ENCODE data around the gene SYNE2.
"Not testable (repeated sequence)": the region's sequence is repeated elsewhere in the genome, so short reads cannot be mapped to it uniquely, and the experiment has no call there.

SYNE2 gene

GRCh38 chr14:63852817-63853731 lies at the start of gene SYNE2:
Gene SYNE2, plus strand, starts transcription at chr14:63853004. Its CDS starts 56,145 bp downstream, at chr14:63909149.
- in situ Hi-C loops (cut with MboI; ENCODE audit: low sequenced_read_pairs), result no loop called here

DNA sequence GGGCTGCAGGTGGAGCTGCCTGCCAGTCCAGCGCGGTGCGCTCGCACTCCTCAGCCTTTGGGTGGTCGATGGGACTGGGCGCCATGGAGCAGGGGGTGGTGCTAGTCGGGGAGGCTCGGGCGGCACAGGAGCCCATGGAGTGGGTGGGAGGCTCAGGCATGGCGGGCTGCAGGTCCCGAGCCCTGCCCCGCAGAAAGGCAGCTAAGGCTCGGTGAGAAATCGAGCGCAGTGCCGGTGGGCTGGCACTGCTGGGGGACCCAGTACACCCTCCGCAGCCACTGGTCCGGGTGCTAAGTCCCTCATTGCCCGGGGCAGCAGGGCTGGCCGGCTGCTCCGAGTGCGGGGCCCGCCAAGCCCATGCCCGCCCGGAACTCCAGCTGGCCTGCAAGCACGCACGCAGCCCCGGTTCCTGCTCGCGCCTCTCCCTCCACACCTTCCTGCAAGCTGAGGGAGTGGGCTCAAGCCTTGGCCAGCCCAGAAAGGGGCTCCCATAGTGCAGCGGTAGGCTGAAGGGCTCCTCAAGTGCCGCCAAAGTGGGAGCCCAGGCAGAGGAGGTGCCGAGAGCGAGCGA lies 49.5 kb upstream of the SYNE2 start:
- in situ Hi-C loops (cut with MboI; ENCODE audit: low sequenced_read_pairs), result not testable (repeated sequence)

DNA sequence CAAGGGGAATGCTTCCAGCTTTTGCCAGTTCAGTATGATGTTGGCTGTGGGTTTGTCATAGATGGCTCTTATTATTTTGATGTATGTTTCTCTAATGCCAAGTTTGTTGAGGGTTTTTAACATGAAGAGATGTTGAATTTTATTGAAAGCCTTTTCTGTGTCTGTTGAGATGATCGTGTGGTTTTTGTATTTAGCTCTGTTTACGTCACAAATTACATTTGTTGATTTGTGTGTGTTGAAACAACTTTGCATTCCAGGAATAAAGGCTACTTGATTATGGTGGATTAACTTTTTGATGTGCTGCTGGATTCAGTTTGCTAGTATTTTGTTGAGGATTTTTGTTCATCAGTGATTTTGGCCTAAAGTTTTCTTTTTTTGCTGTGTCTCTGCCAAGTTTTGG lies 46.7 kb upstream of the SYNE2 start:
- in situ Hi-C loops (cut with MboI; ENCODE audit: low sequenced_read_pairs), result not testable (repeated sequence)

GRCh38 chr14:63811692-63812091 lies 41.1 kb upstream of the SYNE2 start:
- in situ Hi-C loops (cut with MboI; ENCODE audit: low sequenced_read_pairs), result not testable (repeated sequence)

GRCh38 chr14:63833728-63834127 lies 19.1 kb upstream of the SYNE2 start:
- in situ Hi-C loops (cut with MboI; ENCODE audit: low sequenced_read_pairs), result no loop called here

DNA sequence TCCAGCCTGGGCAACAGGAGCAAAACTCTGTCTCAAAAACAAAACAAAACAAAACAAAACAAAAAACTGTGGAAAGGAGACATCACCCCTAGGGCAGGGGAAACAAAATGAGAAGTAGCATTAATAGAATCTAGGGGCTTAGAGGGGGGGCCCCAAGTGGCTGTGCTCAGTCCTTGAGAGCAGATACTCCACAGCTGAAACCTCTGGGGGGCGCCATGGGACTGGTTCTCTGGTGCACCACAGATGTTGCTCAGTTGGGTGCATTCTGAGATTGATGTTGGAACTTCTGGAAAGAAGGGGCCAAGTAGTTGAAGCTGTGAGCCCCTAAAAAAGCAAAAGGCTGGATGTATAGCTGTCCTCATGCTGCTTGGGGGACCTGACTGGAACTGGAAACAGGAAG lies 11.8 kb upstream of the SYNE2 start:
- in situ Hi-C loops (cut with MboI; ENCODE audit: low sequenced_read_pairs), result no loop called here

DNA sequence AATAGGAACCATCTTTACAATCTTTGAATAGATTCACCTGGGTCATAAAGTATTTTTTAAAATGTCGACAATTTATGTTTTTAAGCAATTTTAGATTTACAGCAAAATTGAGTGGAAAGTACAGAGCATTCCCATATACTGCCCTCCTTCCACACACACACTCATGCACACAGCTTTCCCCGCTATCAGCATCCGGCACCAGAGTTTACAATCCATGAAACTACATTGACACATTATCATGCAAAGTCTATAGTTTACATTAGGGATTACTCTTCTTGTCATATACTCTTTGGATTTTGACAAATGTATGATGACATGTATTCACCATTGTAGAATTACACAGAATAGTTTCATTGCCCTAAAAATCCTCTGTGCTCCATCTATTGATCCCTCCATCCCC lies 9.0 kb upstream of the SYNE2 start:
- in situ Hi-C loops (cut with MboI; ENCODE audit: low sequenced_read_pairs), result no loop called here

DNA sequence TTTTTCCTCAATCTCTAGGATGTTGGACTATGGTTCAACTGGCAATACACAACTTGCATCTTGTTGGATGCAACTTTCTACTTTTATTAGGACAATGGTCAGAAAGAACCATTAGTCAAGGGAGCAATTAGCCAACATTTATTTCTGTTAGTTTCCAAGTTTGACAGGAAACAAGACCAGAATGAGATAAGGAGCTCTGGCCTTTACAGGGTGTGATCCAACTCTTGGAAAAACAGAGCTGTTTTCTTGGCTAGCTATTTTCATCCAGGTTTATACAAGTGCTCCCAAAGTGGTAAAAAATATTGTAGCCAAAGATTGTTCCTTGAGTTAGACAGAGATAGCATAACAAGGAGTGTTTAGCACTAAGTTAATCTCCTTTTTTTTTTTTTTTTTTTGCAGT lies 3.9 kb upstream of the SYNE2 start:
- in situ Hi-C loops (cut with MboI; ENCODE audit: low sequenced_read_pairs), result no loop called here

GRCh38 chr14:63852271-63852816 lies 460 bp upstream of the SYNE2 start:
- in situ Hi-C loops (cut with MboI; ENCODE audit: low sequenced_read_pairs), result no loop called here

GRCh38 chr14:63853831-63854293 lies 1.1 kb downstream of the SYNE2 start:
- in situ Hi-C loops (cut with MboI; ENCODE audit: low sequenced_read_pairs), result no loop called here

DNA sequence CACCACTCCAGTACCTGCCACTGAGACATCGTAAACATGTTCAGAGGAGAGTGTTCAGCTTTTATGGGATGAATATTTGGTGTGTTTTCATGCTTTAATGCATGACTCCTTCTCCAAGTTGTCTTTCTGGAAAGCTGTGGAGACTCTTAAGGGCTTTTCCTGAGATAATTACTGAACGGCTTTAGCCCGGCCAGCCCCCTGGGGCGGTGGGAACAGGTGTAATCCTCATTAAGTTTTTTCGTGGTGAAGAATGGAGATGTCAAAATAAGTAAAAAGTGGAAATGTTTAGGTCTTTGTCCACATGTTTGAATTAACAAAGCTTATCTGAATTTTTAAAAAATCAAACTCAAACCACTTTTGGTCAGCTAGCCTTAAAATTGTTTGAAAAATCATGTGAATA lies 1.5 kb downstream of the SYNE2 start:
- in situ Hi-C loops (cut with MboI; ENCODE audit: low sequenced_read_pairs), result no loop called here

- in situ Hi-C loops (cut with MboI; ENCODE audit: low sequenced_read_pairs), result no loop called here
Observed at GRCh38 chr14:63855281-63855680, 2.5 kb downstream of the SYNE2 start.

DNA sequence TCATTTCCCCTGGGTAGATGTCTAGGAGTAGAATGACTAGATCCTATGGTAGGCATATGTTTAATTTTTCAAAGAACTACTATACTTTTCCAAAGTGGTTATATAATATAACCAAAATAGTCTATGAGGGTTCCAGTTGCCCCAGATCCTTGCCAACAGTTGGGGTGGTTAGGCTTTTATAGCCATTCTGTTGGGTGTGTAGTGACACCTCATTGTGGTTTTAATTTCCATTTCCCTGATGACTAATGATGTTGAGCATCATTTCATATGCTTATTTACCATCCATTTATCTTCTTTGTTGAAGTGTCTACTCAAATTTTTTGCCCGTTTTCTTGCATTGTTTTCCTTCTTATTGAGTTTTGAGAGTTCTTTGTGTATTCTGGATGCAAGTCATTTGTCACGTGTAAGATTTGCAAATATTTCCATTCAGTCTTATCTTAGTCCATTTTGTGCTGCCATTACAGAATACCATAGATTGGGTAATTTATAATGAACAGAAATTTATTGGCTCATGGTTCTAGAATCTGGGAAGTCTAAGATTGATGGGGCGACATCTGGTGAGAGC lies 4.7 kb downstream of the SYNE2 start:
- in situ Hi-C loops (cut with MboI; ENCODE audit: low sequenced_read_pairs), result no loop called here

DNA sequence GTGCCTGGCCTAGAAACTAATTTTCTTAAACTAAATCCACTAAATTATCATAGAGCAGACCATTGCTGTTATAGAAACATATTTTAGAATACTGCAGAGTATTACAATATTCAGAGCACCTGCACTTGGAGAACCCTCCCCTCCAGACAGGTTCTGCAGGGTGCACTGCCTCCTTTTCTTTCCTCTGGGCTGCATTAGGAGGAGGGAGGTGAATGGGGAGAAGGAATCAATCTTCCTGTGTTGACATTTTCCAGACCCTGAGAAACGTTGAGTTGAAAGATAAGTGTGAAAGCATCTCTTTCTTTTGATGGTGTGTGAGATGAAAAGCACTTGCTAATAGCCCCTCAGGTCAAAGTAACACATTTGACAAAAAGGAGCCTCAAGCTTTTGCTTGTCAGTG lies 7.3 kb downstream of the SYNE2 start:
- in situ Hi-C loops (cut with MboI; ENCODE audit: low sequenced_read_pairs), result no loop called here

DNA sequence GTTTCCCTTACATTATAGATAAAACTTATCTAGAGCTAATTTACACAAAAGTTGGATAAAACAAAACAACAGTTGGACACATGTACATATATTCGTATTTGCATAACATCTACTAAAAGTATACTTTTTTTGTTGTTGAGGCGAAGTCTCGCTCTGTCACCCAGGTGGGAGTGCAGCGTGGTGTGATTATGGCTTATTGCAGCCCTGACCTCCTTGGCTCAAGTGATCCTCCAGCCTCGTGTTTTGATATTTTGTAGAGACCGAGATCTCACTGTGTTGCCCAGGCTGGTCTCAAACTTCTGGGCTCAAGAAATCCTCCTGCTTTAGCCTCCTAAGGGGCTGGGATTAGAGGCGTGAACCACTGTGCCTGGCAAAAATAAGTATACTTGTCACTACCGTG lies 9.4 kb downstream of the SYNE2 start:
- in situ Hi-C loops (cut with MboI; ENCODE audit: low sequenced_read_pairs), result no loop called here

GRCh38 chr14:63863004-63863403 lies 10.2 kb downstream of the SYNE2 start:
- in situ Hi-C loops (cut with MboI; ENCODE audit: low sequenced_read_pairs), result no loop called here

GRCh38 chr14:63864775-63865174 lies 12.0 kb downstream of the SYNE2 start:
- in situ Hi-C loops (cut with MboI; ENCODE audit: low sequenced_read_pairs), result not testable (repeated sequence)

GRCh38 chr14:63867933-63868921 lies 15.4 kb downstream of the SYNE2 start:
- in situ Hi-C loops (cut with MboI; ENCODE audit: low sequenced_read_pairs), result no loop called here

DNA sequence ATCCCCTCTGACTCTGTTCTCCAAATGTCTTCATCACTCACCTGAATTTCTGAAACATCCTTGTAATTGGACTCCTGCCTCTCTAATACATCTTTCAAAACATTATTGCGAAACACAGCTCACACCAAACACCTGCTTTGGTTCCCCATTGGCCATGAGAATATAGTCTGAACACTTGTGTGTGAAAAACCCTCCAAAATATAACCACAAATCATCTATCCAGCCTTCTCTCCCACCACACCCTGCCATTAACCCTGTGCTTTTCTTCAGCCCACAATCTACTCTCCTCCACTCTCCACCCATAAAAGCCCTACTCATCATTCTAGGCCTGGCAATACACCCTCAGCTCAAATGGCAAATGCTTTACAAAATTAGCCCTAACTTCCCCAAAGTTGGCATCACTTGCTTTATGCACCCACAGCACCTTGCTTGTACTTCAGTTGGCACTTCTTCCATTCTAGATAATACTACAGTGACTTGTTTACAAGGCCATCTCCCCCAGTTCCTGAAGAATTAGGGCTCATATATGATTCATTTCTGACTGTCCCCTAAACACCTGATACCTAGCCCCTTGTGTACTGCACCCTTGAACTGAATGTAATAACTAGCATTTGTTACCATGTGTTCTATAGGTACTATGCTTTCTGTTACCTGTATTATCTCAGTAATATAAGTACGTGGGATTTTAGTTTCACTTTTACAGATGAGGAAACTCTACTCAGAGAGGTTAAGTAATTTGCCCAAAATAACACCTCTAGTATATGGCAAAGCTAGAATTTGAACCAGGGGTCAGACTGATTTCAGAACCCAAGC lies 17.3 kb downstream of the SYNE2 start:
- in situ Hi-C loops (cut with MboI; ENCODE audit: low sequenced_read_pairs), result not testable (repeated sequence)

GRCh38 chr14:63870753-63871037 lies 17.9 kb downstream of the SYNE2 start:
- in situ Hi-C loops (cut with MboI; ENCODE audit: low sequenced_read_pairs), result not testable (repeated sequence)
